Right lobe of liver (tissue), 4 donors: Measurements from ENCODE around the gene HEATR5B.

Experiments
- CTCF ChIP-seq, 4 donors: fragments of 200-600 bp in 3 of 4; fragments of 450-650 bp in 1 of 4; IDR thresholded peaks; one replicate each; pipeline versions ENCODE4 v1.5.1 to v1.8.0; 2016 to 2022; ENCODE audit warnings: antibody characterized with exemption in 4 of 4, mild to moderate bottlenecking in 2 of 4
- POLR2A ChIP-seq: fragments of 450-650 bp; IDR thresholded peaks from one replicate; pipeline ENCODE4 v1.6.1; 2017; ENCODE audit warnings: antibody characterized with exemption, mild to moderate bottlenecking
- donor health status: DM: no; HTN: no; CAD: no.
- donor health status: DM: no; HTN: no; CAD: no.
- donor health status: DM: no; HTN: yes; CAD: no.

DNA sequence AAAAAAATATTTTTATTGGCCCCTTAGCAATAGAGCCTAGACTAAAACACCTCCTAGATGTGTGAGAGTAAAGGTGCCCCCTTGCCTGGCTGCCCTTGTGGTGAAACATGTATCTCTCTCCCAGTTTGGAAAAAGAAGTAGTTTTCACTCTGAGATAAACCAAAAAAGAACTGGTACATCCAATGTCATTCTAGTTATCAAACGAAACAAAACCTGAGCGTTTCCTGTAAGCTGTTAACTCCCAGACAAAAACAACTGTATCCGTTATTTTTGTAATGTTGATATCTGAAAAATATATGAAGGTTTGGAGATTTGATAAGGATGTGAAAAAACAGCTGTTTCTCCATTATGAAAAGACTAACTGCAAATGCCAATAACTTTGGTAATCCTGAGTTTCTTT, 24.3 kb downstream of the HEATR5B start:
- no peak for TF ChIP-seq CTCF (IDR thresholded peaks at IDR 0.05)
- TF ChIP-seq POLR2A, result no peak
